Hepatocyte (in vitro differentiated cells): ENCODE results near the gene DIAPH3. TPM values are rescaled to one million over a fixed set of nuclear protein-coding genes. Genes with fewer than 3 reads are reported as not detected.

Source experiments
- DNase-seq: peaks from one replicate; pipeline ENCODE4 v3.0.0-alpha.2; 2016; ENCODE audit warnings: low spot score
- H2AFZ ChIP-seq: fragments of 200-600 bp; sonication (generic); 2 replicates; pipeline ENCODE4 v1.6.0; 2016; ENCODE audit warnings: antibody characterized with exemption, mild to moderate bottlenecking
- H3K27ac ChIP-seq: fragments of 200-600 bp; sonication (generic); 2 replicates; pipeline ENCODE4 v1.5.1; 2016; ENCODE audit warnings: mild to moderate bottlenecking
- H3K27me3 ChIP-seq: fragments of 200-600 bp; sonication (generic); 2 replicates; pipeline ENCODE4 v1.6.1; 2016
- H3K36me3 ChIP-seq: fragments of 200-600 bp; sonication (generic); replicated peaks from 2 replicates; pipeline ENCODE4 v1.5.1; 2016; ENCODE audit warnings: low read depth; ENCODE audit not compliant: insufficient read depth
- H3K4me1 ChIP-seq: fragments of 200-600 bp; sonication (generic); 2 replicates; pipeline ENCODE4 v1.5.1; 2016; ENCODE audit warnings: mild to moderate bottlenecking, moderate library complexity; ENCODE audit not compliant: insufficient read depth
- H3K4me2 ChIP-seq: fragments of 200-600 bp; sonication (generic); 2 replicates; pipeline ENCODE4 v1.6.0; 2016
- H3K4me3 ChIP-seq: fragments of 200-600 bp; sonication (generic); 2 replicates; pipeline ENCODE4 v1.5.1; 2016; ENCODE audit warnings: mild to moderate bottlenecking
- H3K79me2 ChIP-seq: fragments of 200-600 bp; sonication (generic); 2 replicates; pipeline ENCODE4 v1.6.0; 2017; ENCODE audit warnings: mild to moderate bottlenecking
- H3K9me2 ChIP-seq: fragments of 200-600 bp; sonication (generic); replicated peaks from 2 replicates; pipeline ENCODE4 v1.6.0; 2017; ENCODE audit warnings: mild to moderate bottlenecking; ENCODE audit not compliant: insufficient read depth
- H3K9me3 ChIP-seq: fragments of 200-600 bp; sonication (generic); 2 replicates; pipeline ENCODE4 v1.5.1; 2016; ENCODE audit warnings: low read depth, mild to moderate bottlenecking
- H4K20me1 ChIP-seq: fragments of 200-600 bp; sonication (generic); 2 replicates; pipeline ENCODE4 v1.6.0; 2016; ENCODE audit warnings: mild to moderate bottlenecking; ENCODE audit not compliant: insufficient read depth, poor library complexity, severe bottlenecking
- CTCF ChIP-seq: fragments of 200-600 bp; sonication (generic); IDR thresholded peaks from 2 replicates; pipeline ENCODE4 v1.5.1; 2016; ENCODE audit warnings: antibody characterized with exemption, mild to moderate bottlenecking; ENCODE audit not compliant: poor library complexity
- EZH2 ChIP-seq: fragments of 200-600 bp; sonication (generic); IDR thresholded peaks from 2 replicates; pipeline ENCODE4 v1.6.1; 2016; ENCODE audit warnings: antibody characterized with exemption, mild to moderate bottlenecking, borderline replicate concordance
- EZH2phosphoT487 ChIP-seq: fragments of 200-600 bp; sonication (generic); IDR thresholded peaks from one replicate; pipeline ENCODE4 v1.6.1; 2018; ENCODE audit warnings: antibody characterized with exemption, mild to moderate bottlenecking, low read depth, moderate library complexity; ENCODE audit not compliant: unreplicated experiment, severe bottlenecking
- WGBS: methylation state at CpG from one replicate; pipeline ENCODE4 v1.1.6; 2016; ENCODE audit warnings: low lambda C conversion rate; ENCODE audit errors: missing lambda C conversion rate; 5-methylcytosine and 5-hydroxymethylcytosine counted together
- polyA plus RNA-seq: library from polyadenylated mRNA; unstranded; fragments of >200 nt; fragmentation: Nextera tagmentation; extraction: Ambion mirVana; gene quantifications from 2 replicates; pipeline ENCODE4 v1.2.1, GENCODE V29; 2016
- total RNA-seq: library from RNA; depleted of rRNA; stranded (reverse); fragments of >200 nt; gene quantifications from 2 replicates; pipeline ENCODE4 v1.2.3, GENCODE V29; 2014

DIAPH3 gene
- total and polyA plus RNA-seq, 2 experiments from 2014 or later = 4.7 to 7.9 TPM

- H3K36me3 ChIP-seq = no peaks in the 10 kb centered on the region
- WGBS = 79% methylated on average over 5 of the region's 5 CpGs
- H3K79me2 ChIP-seq = no peaks in the 10 kb centered on the region
- H3K4me3 ChIP-seq = no peak overlapping the region
- TF ChIP-seq EZH2 (no peak), CTCF (no peak), EZH2phosphoT487 (no peak)
- no peak overlapping the region for H3K4me2 ChIP-seq
- H2AFZ ChIP-seq = no peak overlapping the region
- DNase-seq = no peak
- no peaks in the 10 kb centered on the region for H4K20me1 ChIP-seq
- peaks cover 6% of the 10 kb centered on the region for H3K4me1 ChIP-seq
- no peaks in the 10 kb centered on the region for H3K27me3 ChIP-seq
- H3K27ac ChIP-seq = no peak overlapping the region
- H3K9me3 ChIP-seq = no peaks in the 10 kb centered on the region
- no peaks in the 10 kb centered on the region for H3K9me2 ChIP-seq
These were observed 503.1 kb downstream of the DIAPH3 start for GRCh38 chr13:59660582-59660981.

GRCh38 chr13:59659981-59660380 is 503.7 kb downstream of the DIAPH3 start:
- H3K79me2 ChIP-seq = no peaks in the 10 kb centered on the region
- H2AFZ ChIP-seq = no peak overlapping the region
- H3K36me3 ChIP-seq = no peaks in the 10 kb centered on the region
- H3K4me2 ChIP-seq = no peak overlapping the region
- no peaks in the 10 kb centered on the region for H3K27me3 ChIP-seq
- no peak for TF ChIP-seq EZH2
- no peak for TF ChIP-seq EZH2phosphoT487
- no peak for TF ChIP-seq CTCF
- H4K20me1 ChIP-seq = no peaks in the 10 kb centered on the region
- no peaks in the 10 kb centered on the region for H3K9me2 ChIP-seq
- peaks cover under 1% of the 10 kb centered on the region for H3K4me1 ChIP-seq
- no peaks in the 10 kb centered on the region for H3K9me3 ChIP-seq
- WGBS = 93% methylated on average over 5 of the region's 5 CpGs
- DNase-seq = no peak
- H3K4me3 ChIP-seq = no peak overlapping the region
- H3K27ac ChIP-seq = no peak overlapping the region

- Histone ChIP-seq H3K9me2 (no peaks in the 10 kb centered on the region), H3K27ac (no peak overlapping the region), H3K79me2 (no peaks in the 10 kb centered on the region), H3K36me3 (no peaks in the 10 kb centered on the region), H3K4me2 (no peak overlapping the region), H4K20me1 (no peaks in the 10 kb centered on the region), H2AFZ (no peak overlapping the region), H3K27me3 (no peaks in the 10 kb centered on the region), H3K4me1 (no peaks in the 10 kb centered on the region), H3K9me3 (no peaks in the 10 kb centered on the region), H3K4me3 (no peak overlapping the region)
- WGBS = 98% methylated on average over 6 of the region's 6 CpGs
- no peak for DNase-seq
- TF ChIP-seq CTCF (no peak), EZH2 (no peak), EZH2phosphoT487 (no peak)
These were observed 504.9 kb downstream of the DIAPH3 start for GRCh38 chr13:59658738-59659330.
